Measurements from ENCODE around the gene TMEM108. TPM values are rescaled to one million over a fixed set of nuclear protein-coding genes. Genes with fewer than 3 reads are reported as not detected.

Gene TMEM108
- total and polyA plus RNA-seq, 2 of the 4 experiments (the other 2 are of a cell fraction), result 0.18 to 2.2 TPM

DNA sequence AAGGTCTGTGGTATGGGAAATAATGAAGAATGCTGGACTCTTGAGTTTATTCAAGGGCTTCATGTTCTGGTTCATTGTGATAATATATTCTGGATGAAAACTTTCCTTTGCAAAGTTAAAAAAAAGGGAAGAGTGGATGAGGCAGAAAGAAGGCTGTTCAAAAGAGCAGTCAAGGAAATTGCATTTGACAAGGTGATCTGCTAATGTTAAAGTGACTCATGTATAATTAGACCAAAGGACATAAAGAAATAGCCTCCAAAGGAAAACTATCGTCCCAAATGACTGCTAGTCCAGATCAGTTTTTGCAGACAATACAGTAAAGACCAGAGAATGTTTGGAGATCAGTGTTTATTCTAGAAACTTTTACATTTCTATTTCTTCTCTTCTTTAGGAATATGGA is 9.8 kb downstream of the TMEM108 start:
- ChIA-PET POLR2A (ENCODE audit: unreplicated experiment) (no interaction called here), CTCF (no interaction called here)
- H3K36me3 ChIP-seq (ENCODE audit: control insufficient read depth, insufficient read depth, low read length), result no peaks in the 10 kb centered on the region
- H3K4me1 ChIP-seq (ENCODE audit: control insufficient read depth, insufficient read depth, low read length), result no peaks in the 10 kb centered on the region
- H3K14ac ChIP-seq (replicated peaks; ENCODE audit: low read depth, low read length), result no peak overlapping the region
- H3K4me3 ChIP-seq (ENCODE audit: insufficient read depth, low read depth, low read length), result no peak overlapping the region
- WGBS, 2 experiments (ENCODE audit: extremely low coverage in 2 of 2, insufficient read length in 1 of 2), result no CpG with 5 or more reads among the region's 1 CpG
- BruUV-seq (replicated peaks), result no TSS peak
- H4K5ac ChIP-seq (ENCODE audit: low read depth, low read length), result no peak overlapping the region
- dilution Hi-C loops (cut with HindIII; ENCODE audit: low sequenced_read_pairs, unreplicated experiment) (no loop called here), intact Hi-C loops (cut with micrococcal nuclease) (no loop called here), in situ Hi-C loops (cut with MboI; ENCODE audit: low sequenced_read_pairs) (loop anchor here (10.0 to 25.0 kb wide), 2 partner anchors 311 to 377 kb away; no protein-coding TSS in a partner anchor)
- H2BK15ac ChIP-seq (ENCODE audit: low read depth, low read length), result no peak overlapping the region
- no peak overlapping the region for H2BK120ac ChIP-seq (ENCODE audit: low read depth, low read length)
- no peaks in the 10 kb centered on the region for H3K9me3 ChIP-seq (ENCODE audit: control insufficient read depth, insufficient read depth, low read length)
- no peak overlapping the region for H2AFZ ChIP-seq (replicated peaks; ENCODE audit: low read length, poor library complexity)
- H2BK20ac ChIP-seq (ENCODE audit: low read depth, low read length), result no peak overlapping the region
- H4K91ac ChIP-seq (ENCODE audit: insufficient read depth, low read depth, low read length), result no peak overlapping the region
- H3K4ac ChIP-seq (ENCODE audit: low read depth, low read length), result no peak overlapping the region
- H2BK5ac ChIP-seq (ENCODE audit: low read depth, low read length, poor library complexity, severe bottlenecking), result no peak overlapping the region
- H3K9ac ChIP-seq (ENCODE audit: low read depth, low read length), result no peak overlapping the region
- TF ChIP-seq NFE2L2 (IDR thresholded peaks at IDR 0.05; ENCODE audit: low read depth, low read length) (no peak), SMC3 (IDR thresholded peaks at IDR 0.05; ENCODE audit: low read depth, low read length) (no peak), FOS (IDR thresholded peaks at IDR 0.05; ENCODE audit: low read depth, low read length) (no peak), RFX5 (IDR thresholded peaks at IDR 0.05; ENCODE audit: low read depth, low read length) (no peak), MXI1 (IDR thresholded peaks at IDR 0.05; ENCODE audit: borderline replicate concordance, low read depth, low read length) (no peak), CHD1 (IDR thresholded peaks at IDR 0.05; ENCODE audit: low read depth, low read length) (no peak), RAD21 (IDR thresholded peaks at IDR 0.05; ENCODE audit: low read length) (no peak), ELK1 (IDR thresholded peaks at IDR 0.05; ENCODE audit: borderline replicate concordance, low read depth, low read length) (no peak), POLR2A (IDR thresholded peaks at IDR 0.05; ENCODE audit: low read depth, low read length) (no peak), MAZ (IDR thresholded peaks at IDR 0.05; ENCODE audit: borderline replicate concordance, low read depth, low read length) (no peak), RCOR1 (IDR thresholded peaks at IDR 0.05; ENCODE audit: insufficient replicate concordance, low read length) (no peak), MAFK (IDR thresholded peaks at IDR 0.05; ENCODE audit: low read depth, low read length) (no peak), CEBPB (IDR thresholded peaks at IDR 0.05; ENCODE audit: low read depth, low read length) (no peak), BHLHE40 (IDR thresholded peaks at IDR 0.05; ENCODE audit: low read depth, low read length) (no peak)
- TF ChIP-seq, protein P1, sequence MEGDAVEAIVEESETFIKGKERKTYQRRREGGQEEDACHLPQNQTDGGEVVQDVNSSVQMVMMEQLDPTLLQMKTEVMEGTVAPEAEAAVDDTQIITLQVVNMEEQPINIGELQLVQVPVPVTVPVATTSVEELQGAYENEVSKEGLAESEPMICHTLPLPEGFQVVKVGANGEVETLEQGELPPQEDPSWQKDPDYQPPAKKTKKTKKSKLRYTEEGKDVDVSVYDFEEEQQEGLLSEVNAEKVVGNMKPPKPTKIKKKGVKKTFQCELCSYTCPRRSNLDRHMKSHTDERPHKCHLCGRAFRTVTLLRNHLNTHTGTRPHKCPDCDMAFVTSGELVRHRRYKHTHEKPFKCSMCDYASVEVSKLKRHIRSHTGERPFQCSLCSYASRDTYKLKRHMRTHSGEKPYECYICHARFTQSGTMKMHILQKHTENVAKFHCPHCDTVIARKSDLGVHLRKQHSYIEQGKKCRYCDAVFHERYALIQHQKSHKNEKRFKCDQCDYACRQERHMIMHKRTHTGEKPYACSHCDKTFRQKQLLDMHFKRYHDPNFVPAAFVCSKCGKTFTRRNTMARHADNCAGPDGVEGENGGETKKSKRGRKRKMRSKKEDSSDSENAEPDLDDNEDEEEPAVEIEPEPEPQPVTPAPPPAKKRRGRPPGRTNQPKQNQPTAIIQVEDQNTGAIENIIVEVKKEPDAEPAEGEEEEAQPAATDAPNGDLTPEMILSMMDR (conservative IDR thresholded peaks at IDR 0.05; ENCODE audit: low read depth, low read length), result no peak
- TF ChIP-seq, protein P2, sequence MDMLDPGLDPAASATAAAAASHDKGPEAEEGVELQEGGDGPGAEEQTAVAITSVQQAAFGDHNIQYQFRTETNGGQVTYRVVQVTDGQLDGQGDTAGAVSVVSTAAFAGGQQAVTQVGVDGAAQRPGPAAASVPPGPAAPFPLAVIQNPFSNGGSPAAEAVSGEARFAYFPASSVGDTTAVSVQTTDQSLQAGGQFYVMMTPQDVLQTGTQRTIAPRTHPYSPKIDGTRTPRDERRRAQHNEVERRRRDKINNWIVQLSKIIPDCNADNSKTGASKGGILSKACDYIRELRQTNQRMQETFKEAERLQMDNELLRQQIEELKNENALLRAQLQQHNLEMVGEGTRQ (IDR thresholded peaks at IDR 0.05; ENCODE audit: low read depth, low read length), result no peak
- H3K18ac ChIP-seq (ENCODE audit: low read depth, low read length), result no peak overlapping the region
- H3K23ac ChIP-seq (ENCODE audit: low read depth, low read length), result no peak overlapping the region
- H2AK5ac ChIP-seq (ENCODE audit: low read depth, low read length), result no peak overlapping the region
- no peak overlapping the region for H2AK9ac ChIP-seq (replicated peaks; ENCODE audit: low read depth, low read length, poor library complexity)
- DNase-seq (no peak), ATAC-seq (ENCODE audit: low read depth) (no peak)
- no peaks in the 10 kb centered on the region for H3K79me1 ChIP-seq (ENCODE audit: low read depth in 1 of 2, low read length in 2 of 2)
- H3K27me3 ChIP-seq (ENCODE audit: control insufficient read depth, insufficient read depth, low read length), result no peaks in the 10 kb centered on the region
- H3K56ac ChIP-seq (ENCODE audit: extremely low read depth, insufficient read depth, low read length), result no peak overlapping the region
- no peak overlapping the region for H4K8ac ChIP-seq (ENCODE audit: low read depth in 2 of 2, low read length in 2 of 2)
- H4K20me1 ChIP-seq (ENCODE audit: insufficient read depth, low read length), result no peaks in the 10 kb centered on the region
- H3K4me2 ChIP-seq (ENCODE audit: low read depth, low read length), result no peak overlapping the region
- no peak overlapping the region for H3K27ac ChIP-seq (ENCODE audit: insufficient read depth, low read length)
- no peaks in the 10 kb centered on the region for H3K9me1 ChIP-seq (ENCODE audit: insufficient read depth, low read length)
